COLO668 (cell line): ENCODE measurements around the gene KANK2.
"Not testable (repeated sequence)": the region's sequence is repeated elsewhere in the genome, so short reads cannot be mapped to it uniquely, and the experiment has no call there.

Experiments
- DNase-seq: peaks from one replicate; lab custom pipeline; 2025; ENCODE audit not compliant: unreplicated experiment; lab: John Stamatoyannopoulos, UW

Gene KANK2

GRCh38 chr19:11198769-11199424 is 1.6 kb upstream of the KANK2 start:
- no peak for DNase-seq

GRCh38 chr19:11198175-11198534 is 810 bp upstream of the KANK2 start:
- no peak for DNase-seq

DNA sequence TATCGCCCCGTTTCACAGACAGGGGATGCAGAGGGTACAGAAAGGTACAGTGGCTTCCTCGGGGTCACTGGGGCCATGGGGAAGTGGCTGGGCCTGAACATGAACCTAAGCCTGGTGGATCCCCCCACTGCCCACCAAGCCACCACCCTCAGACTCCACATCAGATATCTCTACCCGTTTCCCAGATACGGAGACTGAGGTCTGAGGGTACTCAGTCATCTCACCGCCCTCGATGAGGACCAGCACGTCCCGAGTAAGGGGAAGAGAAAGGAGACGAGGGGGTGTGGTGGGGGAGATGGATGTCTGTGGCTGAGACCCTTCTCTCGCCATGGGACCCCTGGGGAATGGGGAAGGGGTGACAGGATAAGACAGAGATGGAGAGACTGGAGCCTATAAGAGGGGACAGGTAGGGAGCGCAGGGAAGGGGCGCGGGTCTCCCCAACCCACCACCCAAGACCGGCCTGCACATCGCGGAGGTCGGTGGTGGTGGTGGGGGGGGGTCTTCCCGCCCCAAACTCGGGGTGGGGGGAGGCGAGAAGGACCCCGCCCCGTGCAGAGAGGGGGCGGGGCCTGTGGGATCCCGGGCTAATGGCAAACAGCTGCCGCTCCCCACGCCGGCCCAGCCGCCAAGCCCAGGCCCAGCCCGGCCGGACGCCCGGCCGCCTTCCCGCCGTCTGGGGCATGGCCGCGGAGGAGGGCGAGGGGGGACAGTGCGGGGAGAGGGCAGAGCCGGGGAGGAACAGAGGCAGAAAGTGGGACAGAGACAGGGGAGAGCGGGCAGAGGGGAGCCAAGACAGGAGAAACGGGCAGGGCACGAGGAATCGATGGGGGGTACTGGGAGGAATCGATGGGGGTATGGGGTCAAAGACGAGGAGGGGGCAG is 698 bp downstream of the KANK2 start:
- peak; percentile 40 for DNase-seq

GRCh38 chr19:11195681-11196080 is 1.7 kb downstream of the KANK2 start:
- no peak for DNase-seq

- no peak for DNase-seq
Observed at GRCh38 chr19:11194656-11195558, 2.4 kb downstream of the KANK2 start.

- no peak for DNase-seq
Observed at GRCh38 chr19:11194173-11194572, 3.2 kb downstream of the KANK2 start.

- no peak for DNase-seq
Observed at GRCh38 chr19:11192957-11193939, 4.1 kb downstream of the KANK2 start.

- no peak for DNase-seq
Observed at GRCh38 chr19:11191934-11192333, 5.4 kb downstream of the KANK2 start.

DNA sequence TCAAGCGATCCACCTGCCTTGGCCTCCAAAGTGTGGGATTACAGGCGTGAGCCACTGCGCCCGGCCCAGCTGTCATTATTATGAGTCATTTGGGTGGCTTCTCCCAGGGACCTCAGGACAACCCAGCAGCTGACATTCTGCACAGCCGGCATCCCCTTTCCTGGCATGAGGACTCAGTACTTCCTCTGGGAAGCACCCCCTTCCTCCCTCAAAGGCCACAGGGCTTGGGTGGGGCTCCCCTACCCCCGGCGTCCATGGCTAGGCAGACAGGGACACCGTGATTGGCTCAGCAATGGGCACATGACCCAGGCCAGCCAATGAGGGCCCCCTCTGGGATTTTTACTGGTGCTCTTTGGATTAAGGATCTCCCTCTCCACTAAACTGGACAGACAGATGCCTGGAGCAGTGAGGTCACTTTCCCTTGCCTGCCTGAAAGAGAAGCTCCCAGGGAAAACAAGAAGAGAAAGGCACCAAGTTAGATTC is 6.0 kb downstream of the KANK2 start:
- peak; percentile 25 for DNase-seq

GRCh38 chr19:11190501-11190900 is 6.8 kb downstream of the KANK2 start:
- DNase-seq, result no peak

DNA sequence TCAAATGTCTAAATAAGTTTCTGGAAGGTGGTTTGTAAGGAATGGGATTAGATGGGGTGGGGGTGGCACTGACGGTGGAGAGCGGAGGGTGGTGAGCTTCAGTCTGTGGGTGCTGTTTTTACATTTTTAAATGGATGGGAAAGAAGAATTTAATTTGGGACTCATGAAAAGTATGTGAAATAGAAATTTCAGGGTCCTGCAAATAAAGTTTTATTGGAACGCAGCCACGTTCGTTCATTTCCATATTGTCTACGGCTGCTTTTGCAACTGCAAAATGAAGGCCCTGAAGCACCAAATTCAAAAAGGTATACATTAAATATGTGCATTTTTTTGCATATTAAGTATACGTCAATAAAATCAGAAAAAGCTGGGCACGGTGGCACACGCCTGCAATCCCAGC is 9.9 kb downstream of the KANK2 start:
- DNase-seq, result no peak

GRCh38 chr19:11182994-11183393 is 14.4 kb downstream of the KANK2 start:
- DNase-seq, result no peak

- no peak for DNase-seq
Observed at GRCh38 chr19:11181488-11181887, 15.9 kb downstream of the KANK2 start.

- not testable (repeated sequence) for DNase-seq
Observed at GRCh38 chr19:11180975-11181374, 16.4 kb downstream of the KANK2 start.

- no peak for DNase-seq
Observed at GRCh38 chr19:11180346-11180745, 17.0 kb downstream of the KANK2 start.

- DNase-seq, result no peak
Observed at GRCh38 chr19:11179716-11180297, 17.5 kb downstream of the KANK2 start.

DNA sequence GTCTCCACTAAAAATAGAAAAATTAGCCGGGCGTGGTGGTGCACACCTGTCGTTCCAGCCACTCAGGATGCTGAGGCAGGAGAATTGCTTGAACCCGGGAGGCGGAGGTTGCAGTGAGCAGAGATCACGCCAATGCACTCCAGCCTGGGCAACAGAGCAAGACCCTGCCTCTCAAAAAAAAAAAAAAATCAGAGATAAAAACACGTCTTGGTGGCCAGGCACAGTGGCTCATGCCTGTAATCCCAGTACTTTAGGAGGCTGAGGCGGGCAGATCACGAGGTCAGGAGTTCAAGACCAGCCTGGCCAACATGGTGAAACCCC is 18.2 kb downstream of the KANK2 start:
- not testable (repeated sequence) for DNase-seq

GRCh38 chr19:11177592-11177991 is 19.8 kb downstream of the KANK2 start:
- DNase-seq, result no peak

- DNase-seq, result no peak
Observed at GRCh38 chr19:11176466-11177193, 20.7 kb downstream of the KANK2 start.
